K562 (cell line): ENCODE measurements around the gene ATAD5. TPM values are rescaled to one million over a fixed set of nuclear protein-coding genes. Genes with fewer than 3 reads are reported as not detected.

ENCODE experiments used
- ARID3A ChIP-seq: IDR thresholded peaks from 2 replicates; pipeline ENCODE4 v1.6.1; 2012; ENCODE audit warnings: low read depth, low read length, improper control_type of control experiment, borderline replicate concordance
- ATF1 ChIP-seq, 2 experiments: fragments of 450-650 bp in 1 of 2; IDR thresholded peaks; 2 replicates each; pipeline ENCODE4 v1.6.1; 2016; ENCODE audit warnings: missing compliant biosample characterization in 1 of 2, missing genetic modification characterization in 1 of 2
- CREBBP ChIP-seq: IDR thresholded peaks from one replicate; pipeline ENCODE4 v1.6.1; 2012; ENCODE audit warnings: low read depth, mild to moderate bottlenecking, control low read depth, inconsistent platforms, low read length
- DEAF1 ChIP-seq: fragments of 450-650 bp; formaldehyde crosslinking; IDR thresholded peaks from 2 replicates; pipeline ENCODE4 v1.4.0; 2020; ENCODE audit warnings: mild to moderate bottlenecking, moderate library complexity
- HBP1 ChIP-seq: fragments of 450-650 bp; formaldehyde crosslinking; IDR thresholded peaks from 2 replicates; pipeline ENCODE4 v1.4.0; 2022; ENCODE audit warnings: missing genetic modification characterization
- KAT2B ChIP-seq: IDR thresholded peaks from one replicate; pipeline ENCODE4 v1.6.1; 2012; ENCODE audit warnings: low read depth, mild to moderate bottlenecking, control low read depth, inconsistent platforms, low read length, moderate library complexity
- MAX ChIP-seq: sonication (generic); formaldehyde crosslinking; IDR thresholded peaks from 2 replicates; pipeline ENCODE4 v1.9.0; 2022; ENCODE audit warnings: mild to moderate bottlenecking, missing genetic modification reagents
- NRF1 ChIP-seq, 2 experiments: fragments of 450-650 bp; IDR thresholded peaks in 1 of 2; conservative IDR thresholded peaks in 1 of 2; 2 replicates each; pipeline ENCODE4 v1.6.1; 2014; ENCODE audit warnings: mild to moderate bottlenecking in 2 of 2
- POLR2H ChIP-seq: IDR thresholded peaks from 2 replicates; pipeline ENCODE4 v1.6.1; 2016; ENCODE audit warnings: missing genetic modification characterization, low read depth, mild to moderate bottlenecking, control low read depth, missing compliant biosample characterization, moderate library complexity
- PTBP1 ChIP-seq: fragments of 200-400 bp; formaldehyde crosslinking; IDR thresholded peaks from 2 replicates; pipeline ENCODE4 v1.6.1; 2017; ENCODE audit warnings: low read depth, low read length
- RBM17 ChIP-seq: fragments of 200-400 bp; formaldehyde crosslinking; IDR thresholded peaks from 2 replicates; pipeline ENCODE4 v1.6.1; 2017; ENCODE audit warnings: low read depth, mild to moderate bottlenecking, low read length, borderline replicate concordance
- SAP30 ChIP-seq: fragments of 200-600 bp; sonication (generic); IDR thresholded peaks from 2 replicates; pipeline ENCODE4 v1.6.1; 2012; ENCODE audit warnings: borderline replicate concordance, low read depth, mild to moderate bottlenecking, moderate library complexity, low read length, control low read depth, inconsistent platforms; ENCODE audit not compliant: insufficient read depth, poor library complexity, severe bottlenecking
- SMARCA4 ChIP-seq: fragments of 450-650 bp; IDR thresholded peaks from 2 replicates; pipeline ENCODE4 v1.6.1; 2016
- SNAPC5 ChIP-seq: fragments of 250-450 bp; sonication (Bioruptor Pico); IDR thresholded peaks from 2 replicates; pipeline ENCODE4 v1.8.0; 2021; ENCODE audit warnings: moderate library complexity, mild to moderate bottlenecking, inconsistent platforms
- TAF1 ChIP-seq: IDR thresholded peaks from 2 replicates; pipeline ENCODE4 v1.6.1; 2011; ENCODE audit warnings: mild to moderate bottlenecking, low read length, moderate library complexity; ENCODE audit not compliant: insufficient read depth, control insufficient read depth, severe bottlenecking; ENCODE audit errors: extremely low read depth
- TARDBP ChIP-seq: fragments of 450-650 bp; IDR thresholded peaks from 2 replicates; pipeline ENCODE4 v1.6.1; 2016
- TFAM ChIP-seq: fragments of 250-450 bp; sonication (Bioruptor Pico); conservative IDR thresholded peaks from 2 replicates; pipeline ENCODE4 v1.5.0; 2021; ENCODE audit warnings: mild to moderate bottlenecking, moderate library complexity
- TSC22D4 ChIP-seq: fragments of 450-650 bp; IDR thresholded peaks from 2 replicates; pipeline ENCODE4 v1.6.1; 2016; ENCODE audit warnings: missing genetic modification characterization, missing biosample characterization, control low read depth
- VEZF1 ChIP-seq: fragments of 200-800 bp; sonication (Bioruptor generic); IDR thresholded peaks from 2 replicates; pipeline ENCODE4 v1.6.1; 2017; ENCODE audit warnings: missing genetic modification characterization, missing compliant biosample characterization
- ZNF408 ChIP-seq: fragments of 250-450 bp; sonication (Bioruptor Pico); IDR thresholded peaks from 2 replicates; pipeline ENCODE4 v1.4.0; 2020; ENCODE audit warnings: low read depth, mild to moderate bottlenecking, moderate library complexity
- polyA plus RNA-seq, 8 experiments: library from polyadenylated mRNA; depleted of rRNA in 4 of 8; stranded (reverse) in 5 of 8; unstranded in 3 of 8; fragments of >200 nt; fragmentation: Nextera tagmentation in 2 of 8; fragmentation: Illumina TruSeq in 1 of 8; extraction: Ambion mirVana in 2 of 8; extraction: Trizol in 1 of 8; gene quantifications; 2 replicates each; pipeline versions ENCODE4 v1.2.1 to v1.2.3, GENCODE V29; 2011 to 2014; ENCODE audit warnings: inconsistent platforms in 1 of 8, missing spikeins in 1 of 8
- total RNA-seq, 7 experiments: library from RNA; depleted of rRNA in 6 of 7; stranded (reverse); fragments of >200 nt in 6 of 7; fragmentation: Illumina TruSeq in 2 of 7; extraction: Trizol in 2 of 7; gene quantifications; 2 replicates each; pipeline versions ENCODE4 v1.2.1 to v1.2.3, GENCODE V29; 2011 to 2021; ENCODE audit warnings: low replicate concordance in 1 of 7

Gene ATAD5
- total and polyA plus RNA-seq, 9 of the 15 experiments (the other 6 are each of a cell fraction or from before 2014, with no cell fraction given): 4.6 to 25.6 (median 19.5) TPM

- TF ChIP-seq TAF1: peak; percentile 73
- no peak for TF ChIP-seq HBP1
- TF ChIP-seq MAX (CRISPR knock-in tag): peak; percentile 30; the same call in 1 of the 2 replicates
- no peak for TF ChIP-seq ATF1 (CRISPR knock-in tag; IDR thresholded peaks at IDR 0.05)
- peak; percentile 76 for TF ChIP-seq ATF1 (tag; IDR thresholded peaks at IDR 0.05)
- peak; percentile 87 to 89 for TF ChIP-seq NRF1 (conservative IDR thresholded peaks at IDR 0.05 in 1 of 2, IDR thresholded peaks at IDR 0.05 in 1 of 2)
- no peak for TF ChIP-seq CREBBP
- no peak for TF ChIP-seq SMARCA4
- TF ChIP-seq TSC22D4: no peak
- no peak for TF ChIP-seq SNAPC5
- no peak for TF ChIP-seq ZNF408 (CRISPR knock-in tag)
- TF ChIP-seq RBM17: no peak
- no peak for TF ChIP-seq ARID3A
- no peak for TF ChIP-seq VEZF1 (CRISPR knock-in tag)
- peak; percentile 88 for TF ChIP-seq TARDBP
- 0 out of 2 replicates have a peak, but pooled peaks have one; percentile 2 for TF ChIP-seq PTBP1
- TF ChIP-seq POLR2H (tag): peak; percentile 69
- no peak for TF ChIP-seq KAT2B
- no peak for TF ChIP-seq DEAF1 (CRISPR knock-in tag)
- no peak for TF ChIP-seq TFAM (CRISPR knock-in tag)
- peak; percentile 92 for TF ChIP-seq SAP30
Measured at GRCh38 chr17:30831663-30832437, at the start of gene ATAD5 (continued).
